Kasumi-1 (cell line): Measurements from ENCODE around the gene SPTB.
"Not testable (repeated sequence)": the region's sequence is repeated elsewhere in the genome, so short reads cannot be mapped to it uniquely, and the experiment has no call there.

Experiments
- DNase-seq, 2 experiments: peaks; one replicate each; lab custom pipeline; 2025; lab: John Stamatoyannopoulos, UW

SPTB gene

DNA sequence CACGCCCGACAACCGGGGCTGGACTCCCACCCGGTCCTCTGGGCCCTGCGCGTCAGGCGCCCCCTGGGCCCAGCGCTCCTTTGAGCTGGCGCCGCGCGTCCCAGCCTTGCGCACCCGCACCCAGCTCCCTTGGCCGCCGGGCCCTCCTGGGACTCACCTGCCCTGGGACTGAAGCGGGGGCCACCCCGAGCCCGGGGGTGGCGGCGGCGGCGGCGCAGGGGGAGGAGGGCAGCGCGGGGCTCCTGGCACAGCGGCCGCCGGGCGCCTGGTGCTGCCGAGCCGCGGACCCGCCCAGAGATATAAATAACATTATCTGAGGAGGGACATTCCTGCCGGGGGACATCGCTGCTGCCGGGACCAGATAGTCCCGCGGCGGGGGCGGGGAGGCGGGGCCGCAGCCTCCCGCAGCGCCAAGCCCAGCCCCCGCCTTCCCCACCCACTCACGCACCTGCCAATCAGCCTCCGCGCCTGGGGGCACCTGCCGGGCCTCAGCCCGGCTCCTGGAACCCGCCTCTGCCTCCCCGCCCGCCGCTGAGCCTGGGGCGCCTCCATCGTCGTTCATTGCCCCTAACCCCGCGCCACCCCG, at the start of gene SPTB:
SPTB (minus strand) TSS at position 273 of the 586 bp plus-strand sequence. CDS start 56,813 bp downstream, outside the sequence.
- DNase-seq = no peak

DNA sequence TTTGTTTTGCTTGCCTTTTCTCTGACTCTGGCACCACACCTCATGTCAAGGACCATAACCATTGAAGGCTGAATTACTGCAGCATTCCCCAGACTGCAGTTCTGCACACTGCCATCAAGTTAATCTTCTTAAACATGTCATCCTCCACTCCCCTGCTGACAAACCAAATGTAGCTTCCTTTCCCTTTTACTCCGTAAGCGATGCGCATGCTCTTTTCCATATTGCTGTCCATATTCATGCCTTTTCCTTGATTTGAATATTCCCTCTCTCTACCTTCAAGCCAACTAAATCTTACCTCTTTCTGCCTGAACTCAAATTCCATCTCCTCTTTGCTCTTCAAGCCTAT, 49.3 kb upstream of the SPTB start:
- DNase-seq = no peak

DNA sequence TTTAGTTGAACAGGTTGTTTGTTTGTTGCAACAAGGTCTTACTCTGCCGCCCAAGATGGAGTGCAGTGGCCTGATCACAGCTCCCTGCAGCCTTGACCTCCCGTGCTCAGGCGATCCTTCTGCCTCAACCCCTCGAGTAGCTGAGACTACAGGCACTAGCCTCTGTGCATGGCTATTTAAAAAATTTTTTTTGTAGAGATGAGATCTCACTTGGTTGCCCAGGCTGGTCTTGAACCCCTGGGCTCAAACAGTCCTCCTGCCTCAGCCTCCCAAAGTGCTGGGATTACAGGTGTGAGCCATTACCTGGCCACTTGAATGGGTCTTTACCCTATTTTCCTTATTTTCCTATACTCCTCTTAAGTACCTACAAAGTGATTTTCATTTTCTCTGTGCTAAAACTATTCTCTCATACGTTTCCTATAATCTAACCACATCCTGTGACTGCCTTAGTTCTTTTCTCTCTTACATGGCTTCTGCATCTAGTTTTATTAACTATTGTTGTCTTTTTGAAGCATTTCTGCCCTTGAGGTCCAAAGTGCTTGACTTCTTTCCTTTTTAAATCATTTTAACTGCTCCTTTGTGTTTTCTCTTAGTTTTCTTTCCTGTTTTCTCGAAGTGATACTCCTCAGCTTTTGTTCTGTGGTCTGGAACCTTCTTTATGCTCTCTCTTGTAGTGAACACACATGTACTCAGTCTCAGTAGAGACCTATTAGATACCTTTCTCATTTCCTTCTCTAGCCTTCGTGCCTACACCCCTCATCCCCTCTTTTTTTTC, 48.7 kb upstream of the SPTB start:
- peak; percentile 5 to 22 for DNase-seq

DNA sequence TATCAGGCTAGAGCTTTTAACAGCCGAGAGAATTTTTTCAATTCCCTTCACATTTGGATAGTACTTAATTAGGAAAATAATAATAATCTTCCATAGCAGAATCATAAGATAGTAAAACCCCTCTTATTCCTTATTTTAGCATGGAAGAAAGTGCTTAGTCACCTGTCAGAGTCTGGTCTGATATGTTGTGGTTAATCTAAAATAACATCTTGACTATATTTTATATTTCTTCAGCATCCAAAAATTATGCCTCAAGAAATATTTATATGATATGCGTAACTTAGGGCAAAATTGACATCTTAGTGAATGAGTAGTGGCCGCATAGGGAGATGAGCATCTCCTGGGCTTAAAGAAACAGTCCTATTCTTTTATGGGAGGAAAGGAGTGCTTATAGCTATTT, 47.3 kb upstream of the SPTB start:
- DNase-seq = no peak

DNA sequence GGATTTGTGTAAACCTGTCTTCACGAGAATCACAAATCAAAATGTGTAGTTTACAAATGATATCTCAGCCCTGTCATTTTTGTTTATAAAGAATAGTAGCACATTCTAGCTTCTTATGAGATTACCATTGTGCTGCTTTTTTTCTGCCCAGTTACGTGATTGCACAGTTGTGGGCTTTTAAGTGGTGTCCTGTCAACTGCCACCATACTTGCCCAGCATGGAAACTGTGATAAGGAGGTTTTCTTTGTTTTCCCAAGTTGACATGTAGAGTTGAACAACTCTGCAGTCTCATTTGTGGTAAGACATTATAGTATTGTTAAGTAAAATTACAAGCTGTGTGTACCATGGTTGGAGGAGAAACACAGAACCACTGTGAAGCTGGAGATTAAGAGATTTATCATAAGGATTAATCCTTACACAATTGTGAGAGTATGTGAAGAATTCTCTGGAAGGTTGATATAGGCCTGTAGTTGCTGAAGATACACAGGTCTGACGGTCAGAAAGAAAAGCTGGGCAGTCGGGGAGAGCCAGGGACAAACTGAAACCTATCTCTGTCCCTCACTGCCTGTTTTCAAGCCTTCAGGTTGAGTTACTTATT, 46.8 kb upstream of the SPTB start:
- DNase-seq = no peak

- DNase-seq = no peak
Measured at GRCh38 chr14:64923015-64923414, 43.3 kb upstream of the SPTB start.

DNA sequence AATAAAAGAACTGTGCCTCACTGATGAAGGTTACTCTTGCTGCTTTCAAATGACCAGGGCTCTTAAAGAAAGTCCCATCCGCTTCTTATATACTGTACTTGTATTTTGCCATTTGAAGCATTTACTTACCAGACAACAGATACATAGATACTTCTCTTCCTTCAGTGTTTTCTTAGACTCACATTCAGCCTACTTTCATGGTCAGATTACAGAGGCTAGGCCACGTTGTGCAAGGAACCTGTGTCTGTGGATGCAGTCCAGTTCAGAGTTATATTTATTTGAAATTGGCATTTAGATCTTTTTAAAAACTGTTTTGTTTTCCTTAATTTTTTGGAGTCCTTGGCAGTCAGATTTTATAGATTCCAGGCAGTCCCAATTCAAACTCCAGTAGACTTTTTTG, 40.8 kb upstream of the SPTB start:
- DNase-seq = no peak

GRCh38 chr14:64919618-64920017, 39.9 kb upstream of the SPTB start:
- DNase-seq = no peak

- no peak for DNase-seq
Measured at GRCh38 chr14:64919215-64919614, 39.5 kb upstream of the SPTB start.

DNA sequence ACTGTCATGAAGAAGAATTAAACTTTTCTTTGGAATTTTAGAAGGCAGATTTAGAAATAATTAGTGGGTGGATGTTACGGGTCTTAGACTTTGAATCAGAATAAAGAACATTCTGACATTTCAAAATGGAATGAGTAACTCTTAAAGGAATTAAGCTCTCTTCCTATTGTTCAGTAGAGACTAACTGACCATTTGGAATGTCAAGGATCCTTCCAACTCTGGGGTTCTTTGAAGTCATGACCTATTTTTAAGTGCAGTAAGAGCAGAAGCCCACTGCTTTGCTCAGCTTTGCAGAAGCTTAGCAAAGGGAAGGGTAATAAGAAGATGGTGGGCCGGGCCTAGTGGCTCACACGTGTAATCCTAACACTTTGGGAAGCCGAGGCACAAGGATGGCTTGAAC, 38.5 kb upstream of the SPTB start:
- DNase-seq = no peak

DNA sequence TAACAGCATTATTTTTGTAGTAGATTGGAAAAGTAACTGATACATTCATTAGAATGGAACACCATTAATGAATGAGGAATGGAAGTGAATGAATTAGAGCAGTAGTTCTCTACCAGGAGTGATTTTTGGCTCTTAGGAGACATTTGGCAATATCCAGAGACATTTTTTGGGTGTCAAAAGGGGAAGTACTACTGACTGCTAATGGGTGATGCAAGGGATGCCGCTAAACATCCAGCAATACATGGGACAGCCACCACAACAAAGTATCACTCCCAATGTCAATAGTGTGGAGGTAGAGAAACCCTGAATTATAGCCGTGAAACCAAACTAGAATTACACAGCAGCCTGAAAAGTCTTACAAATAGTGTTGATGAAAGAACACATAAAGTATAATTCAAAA, 36.1 kb upstream of the SPTB start:
- DNase-seq = peak; percentile 20 to 34

- no peak for DNase-seq
Measured at GRCh38 chr14:64915029-64915424, 35.3 kb upstream of the SPTB start.

- peak; percentile 95 to 96 for DNase-seq
Measured at GRCh38 chr14:64914237-64915028, 34.7 kb upstream of the SPTB start, which contains the start of gene CHURC1. CHURC1 (plus strand) TSS chr14:64914455; CDS start chr14:64914496, 41 bp downstream.

DNA sequence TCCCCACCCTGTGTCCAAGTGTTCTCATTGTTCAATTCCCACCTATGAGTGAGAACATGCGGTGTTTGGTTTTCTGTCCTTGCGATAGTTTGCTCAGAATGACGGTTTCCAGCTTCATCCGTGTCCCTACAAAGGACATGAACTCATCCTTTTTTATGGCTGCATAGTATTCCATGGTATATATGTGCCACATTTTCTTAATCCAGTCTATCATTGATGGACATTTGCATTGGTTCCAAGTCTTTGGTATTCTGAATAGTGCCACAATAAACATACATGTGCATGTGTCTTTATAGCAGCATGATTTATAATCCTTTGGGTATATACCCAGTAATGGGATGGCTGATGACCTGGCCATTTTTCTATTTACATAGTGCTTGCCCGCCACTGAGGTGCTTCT, 33.8 kb upstream of the SPTB start:
- not testable (repeated sequence) for DNase-seq

DNA sequence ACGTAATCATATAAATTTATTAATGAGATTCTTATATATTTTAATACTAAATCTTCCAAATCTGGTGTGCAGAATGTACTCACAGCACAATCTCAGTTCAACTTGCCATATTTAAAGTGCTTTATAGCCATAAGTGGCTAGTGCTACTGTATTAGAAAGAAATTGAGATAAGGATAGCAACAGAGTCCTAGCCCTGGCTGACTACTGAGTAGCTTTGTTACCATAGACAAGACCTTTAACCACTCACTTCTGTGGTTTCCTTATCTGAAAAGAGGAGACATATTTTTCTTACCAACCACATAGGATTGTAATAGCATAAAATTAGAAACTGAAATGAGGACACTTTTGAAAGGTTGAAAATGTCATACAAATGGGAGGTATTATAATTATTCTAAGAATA, 32.6 kb upstream of the SPTB start:
- DNase-seq = peak; percentile 5 to 13

DNA sequence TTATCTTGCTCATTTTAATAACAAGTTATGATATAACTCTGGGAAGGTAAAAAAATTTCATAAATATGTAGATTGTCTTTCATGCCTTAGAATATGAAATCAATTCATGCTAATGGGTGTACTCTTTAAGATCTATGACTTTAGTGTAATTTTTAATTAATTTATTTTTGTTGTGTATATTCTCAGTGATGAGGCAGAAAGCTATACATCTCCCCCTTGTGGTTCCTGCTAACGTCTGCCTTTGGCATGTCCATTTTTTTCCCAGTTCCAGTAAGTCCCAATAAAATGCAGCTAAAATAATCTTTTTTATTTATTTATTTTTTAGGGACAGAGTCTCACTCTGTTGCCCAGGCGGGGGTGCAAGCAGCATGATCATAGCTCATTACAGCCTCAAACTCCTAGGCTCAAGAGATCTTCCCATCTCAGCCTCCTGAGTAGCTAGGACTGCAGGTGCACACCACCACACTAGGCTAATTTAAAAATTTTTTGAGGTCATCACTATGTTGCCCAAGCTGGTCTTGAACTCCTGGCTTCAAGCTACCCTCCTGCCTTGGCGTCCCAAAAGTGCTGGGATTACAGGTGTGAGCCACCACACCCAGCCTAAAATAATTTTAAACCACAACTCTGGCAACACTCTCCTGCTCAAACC, 31.3 kb upstream of the SPTB start:
- DNase-seq = peak; percentile 62

DNA sequence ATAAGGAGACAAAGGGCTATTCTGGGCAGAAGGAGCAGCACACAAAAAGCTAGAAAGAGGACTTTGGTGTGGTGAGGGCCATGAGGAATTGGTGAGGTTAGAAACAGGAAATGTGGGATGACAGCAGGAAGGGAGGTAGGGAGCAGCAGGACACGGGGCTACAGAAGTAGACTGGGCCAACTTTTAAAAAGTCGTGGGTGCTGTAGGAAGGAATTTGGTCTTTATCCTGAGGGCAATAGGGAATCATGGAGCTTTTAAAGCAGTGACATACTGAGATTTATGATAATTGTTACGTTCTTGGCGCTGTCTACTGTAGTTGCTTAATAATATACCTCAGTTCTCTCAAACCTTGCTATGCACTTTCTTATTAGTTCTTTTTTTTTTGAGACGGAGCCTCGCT, 26.3 kb upstream of the SPTB start:
- DNase-seq = no peak

DNA sequence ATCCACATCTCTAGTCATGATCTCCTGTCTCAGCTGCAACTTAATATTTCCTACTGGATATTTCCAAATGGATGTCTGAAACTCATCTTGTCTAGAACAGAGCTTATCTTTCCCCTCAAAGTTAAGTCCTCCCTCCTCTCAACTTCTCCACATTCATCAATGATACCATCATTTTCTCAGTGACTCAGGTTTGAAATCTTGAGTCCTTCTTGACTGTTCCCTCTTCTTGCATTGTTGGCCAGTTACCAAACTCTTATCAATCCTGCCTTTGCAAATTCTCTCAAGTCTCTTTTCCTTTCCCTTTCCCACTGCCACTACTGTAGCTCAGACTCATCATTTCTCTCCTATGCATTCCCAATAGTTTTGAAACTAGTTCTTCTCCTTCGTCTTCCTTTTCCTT, 20.3 kb upstream of the SPTB start:
- no peak for DNase-seq

DNA sequence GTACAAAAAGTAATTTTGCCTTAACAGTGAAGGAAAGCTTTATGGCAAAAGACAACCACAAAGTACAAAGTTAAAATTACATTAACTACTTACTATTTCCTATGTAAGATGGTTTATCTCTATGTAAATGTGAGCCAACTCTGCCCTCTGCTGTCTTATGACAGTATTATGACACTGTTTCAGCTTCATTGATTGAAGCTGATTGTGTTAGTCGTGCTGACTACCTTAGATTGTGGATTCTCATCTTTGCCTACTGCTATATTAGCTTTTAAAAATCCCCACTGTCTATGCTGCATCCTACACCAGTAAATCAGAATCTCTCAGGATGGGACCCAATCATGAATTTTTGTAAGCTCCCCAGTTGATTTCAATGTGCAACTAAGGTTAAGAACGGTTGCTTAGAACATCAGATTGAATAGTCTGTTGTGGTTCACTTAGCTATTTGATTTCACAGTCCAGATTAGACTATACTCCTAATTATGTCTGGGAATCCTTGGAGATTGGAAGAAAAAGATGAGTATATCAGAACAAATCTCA, 12.2 kb upstream of the SPTB start:
- peak; percentile 80 to 83 for DNase-seq

DNA sequence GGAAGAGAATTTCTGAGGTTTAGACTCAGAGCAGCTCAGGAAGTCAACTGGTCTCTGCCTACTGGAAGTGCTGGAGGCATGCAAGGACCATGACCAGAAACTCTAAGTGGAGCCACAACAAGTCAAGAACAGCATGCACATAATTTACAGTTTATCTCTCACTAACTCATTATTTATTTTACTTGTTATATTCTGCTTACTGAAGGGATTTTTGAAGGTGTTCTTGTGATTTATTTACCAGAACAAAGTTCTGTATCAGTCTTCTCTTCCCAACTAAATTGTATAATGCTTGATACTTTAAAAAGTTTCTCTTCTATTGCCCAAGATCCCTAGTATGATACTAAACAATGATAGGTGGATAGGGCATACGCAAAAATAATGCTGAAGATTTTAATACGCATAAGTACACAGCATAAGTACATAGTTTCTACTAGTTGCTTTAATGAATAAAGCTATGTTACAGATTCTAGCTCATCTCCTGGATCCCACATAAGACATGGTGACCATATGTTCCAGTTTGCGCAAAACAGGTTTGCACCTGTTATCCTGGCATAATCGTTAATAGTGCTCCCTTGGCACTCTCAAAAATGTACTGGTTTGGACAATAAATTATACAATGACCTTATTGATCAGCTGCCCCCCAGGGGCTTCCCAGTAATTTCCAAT, 11.6 kb upstream of the SPTB start:
- DNase-seq = no peak

GRCh38 chr14:64889352-64889751, 9.6 kb upstream of the SPTB start:
- DNase-seq = no peak
